HepG2 (cell line): ENCODE results near the gene TLCD5. TPM values are rescaled to one million over a fixed set of nuclear protein-coding genes. Genes with fewer than 3 reads are reported as not detected.

Experiments
- LRRFIP1 ChIP-seq: sonication (generic); formaldehyde crosslinking; conservative IDR thresholded peaks from 2 replicates; pipeline ENCODE4 v1.4.0; 2020; ENCODE audit warnings: missing genetic modification reagents
- MEIS1 ChIP-seq: sonication (generic); formaldehyde crosslinking; IDR thresholded peaks from 2 replicates; pipeline ENCODE4 v1.9.0; 2021; ENCODE audit warnings: mild to moderate bottlenecking, missing genetic modification reagents, moderate library complexity, borderline replicate concordance
- NKX3-1 ChIP-seq: sonication (generic); formaldehyde crosslinking; IDR thresholded peaks from 2 replicates; pipeline ENCODE4 v1.5.0; 2020; ENCODE audit warnings: missing genetic modification reagents
- SRF ChIP-seq: IDR thresholded peaks from 2 replicates; pipeline ENCODE4 v1.6.1; 2011; ENCODE audit warnings: mild to moderate bottlenecking, low read depth, low read length, moderate library complexity
- SSRP1 ChIP-seq: IDR thresholded peaks from 2 replicates; pipeline ENCODE4 v1.6.1; 2016; ENCODE audit warnings: control low read depth
- SUZ12 ChIP-seq: fragments of 150-350 bp; IDR thresholded peaks from 2 replicates; pipeline ENCODE4 v1.6.1; 2014; ENCODE audit warnings: low read depth, low read length
- TAF1 ChIP-seq: sonication (generic); formaldehyde crosslinking; IDR thresholded peaks from 2 replicates; pipeline ENCODE4 v1.4.0; 2020; ENCODE audit warnings: missing genetic modification reagents
- THAP7 ChIP-seq: sonication (generic); formaldehyde crosslinking; IDR thresholded peaks from 2 replicates; pipeline ENCODE4 v1.8.1; 2023; ENCODE audit warnings: mild to moderate bottlenecking, missing genetic modification reagents
- ZBTB10 ChIP-seq: sonication (generic); formaldehyde crosslinking; IDR thresholded peaks from 2 replicates; pipeline ENCODE4 v1.4.0; 2020; ENCODE audit warnings: missing genetic modification reagents, borderline replicate concordance
- ZBTB37 ChIP-seq: sonication (generic); formaldehyde crosslinking; IDR thresholded peaks from 2 replicates; pipeline ENCODE4 v1.4.0; 2020; ENCODE audit warnings: mild to moderate bottlenecking, missing genetic modification reagents
- ZNF280D ChIP-seq: sonication (generic); formaldehyde crosslinking; IDR thresholded peaks from 2 replicates; pipeline ENCODE4 v1.5.1; 2020; ENCODE audit warnings: mild to moderate bottlenecking, missing genetic modification reagents
- ZNF33B ChIP-seq: sonication (generic); formaldehyde crosslinking; IDR thresholded peaks from 2 replicates; pipeline ENCODE4 v1.5.1; 2020; ENCODE audit warnings: mild to moderate bottlenecking, missing genetic modification reagents
- ZNF788 ChIP-seq: sonication (generic); formaldehyde crosslinking; IDR thresholded peaks from 2 replicates; pipeline ENCODE4 v1.5.0; 2020; ENCODE audit warnings: mild to moderate bottlenecking, missing genetic modification reagents, borderline replicate concordance
- polyA plus RNA-seq, 8 experiments: library from polyadenylated mRNA; depleted of rRNA in 3 of 8; stranded (reverse) in 7 of 8; unstranded in 1 of 8; fragments of >200 nt; fragmentation: Illumina TruSeq in 4 of 8; extraction: Trizol in 4 of 8; gene quantifications; 2 replicates each; pipeline versions ENCODE4 v1.2.1 to v1.2.3, GENCODE V29; 2011 to 2016; ENCODE audit warnings: low read depth in 4 of 8, missing spikeins in 1 of 8, mixed read lengths in 1 of 8; ENCODE audit not compliant: insufficient read depth in 1 of 8
- total RNA-seq, 5 experiments: library from RNA; depleted of rRNA; stranded (reverse); fragments of >200 nt; fragmentation: Illumina TruSeq; extraction: Trizol; gene quantifications; 2 replicates each; pipeline ENCODE4 v1.2.3, GENCODE V29; 2016; ENCODE audit warnings: low read depth in 1 of 5

Gene TLCD5
- total and polyA plus RNA-seq, 2 of the 13 experiments (the other 11 are each of a cell fraction or from before 2014, with no cell fraction given) = 6.1 to 7.6 TPM

GRCh38 chr11:120336641-120337354 lies 11.7 kb downstream of the TLCD5 start (continued):
- TF ChIP-seq ZBTB10 (CRISPR knock-in tag) = no peak
- no peak for TF ChIP-seq ZNF33B (CRISPR knock-in tag)
- no peak for TF ChIP-seq TAF1 (CRISPR knock-in tag)
- TF ChIP-seq NKX3-1 (CRISPR knock-in tag) = no peak
- no peak for TF ChIP-seq SRF
- TF ChIP-seq SSRP1 = no peak
- TF ChIP-seq SUZ12 = no peak
- TF ChIP-seq ZNF280D (CRISPR knock-in tag) = no peak
- TF ChIP-seq LRRFIP1 (CRISPR knock-in tag) = no peak
- TF ChIP-seq MEIS1 (CRISPR knock-in tag) = no peak; the same call in 1 of the 2 replicates
- TF ChIP-seq THAP7 (CRISPR knock-in tag) = no peak
- no peak; the same call in 1 of the 2 replicates for TF ChIP-seq ZNF788 (CRISPR knock-in tag)
- no peak for TF ChIP-seq ZBTB37 (CRISPR knock-in tag)
